Stimulated activated effector memory CD8-positive, alpha-beta T cell treated with anti-CD3 and anti-CD28 coated beads, Interleukin-12 subunit alpha, Interleukin-12 subunit beta, amount 100 ng/mL, for 72 hours (primary cell): ENCODE measurements around the gene SEPTIN12.

Experiments used
- ATAC-seq: fragments of 150-1000 bp; cut with Tn5 transposase; 2 replicates; pipeline ENCODE4 v1.10.0; 2021
- DNase-seq, 2 donors: peaks; one replicate each; pipeline ENCODE4 v3.0.0; 2021 to 2022; ENCODE audit warnings: low spot score in 2 of 2
- H3K27ac Mint-ChIP-seq: one replicate; pipeline ENCODE4 v1.8.0; 2022; ENCODE audit warnings: mild to moderate bottlenecking, mixed read lengths
- H3K36me3 Mint-ChIP-seq: one replicate; pipeline ENCODE4 v1.8.0; 2022; ENCODE audit warnings: mild to moderate bottlenecking, mixed read lengths
- H3K4me1 Mint-ChIP-seq: one replicate; pipeline ENCODE4 v1.8.0; 2022; ENCODE audit warnings: mixed read lengths
- H3K4me3 Mint-ChIP-seq: one replicate; pipeline ENCODE4 v1.8.0; 2022; ENCODE audit warnings: mild to moderate bottlenecking, mixed read lengths
- H3K9me3 Mint-ChIP-seq: one replicate; pipeline ENCODE4 v1.8.0; 2022; ENCODE audit warnings: mixed read lengths

SEPTIN12 gene

DNA sequence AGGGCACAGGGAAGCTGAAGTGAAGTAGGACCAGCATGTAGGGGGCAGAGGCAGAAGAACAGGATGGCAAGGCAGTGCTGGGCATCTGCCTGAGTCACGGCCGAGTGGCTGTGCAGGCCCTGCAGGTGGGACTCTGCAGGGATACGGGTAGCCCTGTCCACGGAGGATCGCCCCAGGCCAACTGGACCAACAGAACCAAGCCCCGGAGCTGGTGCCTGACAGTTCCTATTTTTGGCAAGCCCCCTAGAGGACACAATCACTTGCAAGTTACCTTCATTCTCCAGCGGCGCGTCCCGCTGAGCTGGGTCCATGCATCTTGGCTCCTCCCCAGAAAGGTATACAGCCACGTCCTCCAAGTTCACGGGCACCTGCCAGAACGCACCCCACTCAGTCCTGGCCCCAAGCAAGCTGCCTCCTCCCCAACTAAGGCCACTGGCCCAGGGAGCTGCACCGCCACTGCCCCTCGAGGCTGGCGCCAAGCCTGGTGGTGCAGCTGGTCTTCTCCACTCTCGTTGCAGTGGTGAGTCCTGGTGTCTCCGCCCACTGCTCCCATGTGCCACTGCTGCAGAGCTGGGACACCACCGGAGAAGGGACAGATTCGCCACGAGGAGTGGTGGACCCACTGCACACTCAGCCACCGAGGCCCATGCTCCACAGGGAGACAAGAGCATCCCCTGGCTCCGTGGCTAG lies 27.8 kb downstream of the SEPTIN12 start:
- DNase-seq (no peak), ATAC-seq (no peak)
- peaks cover 6% of the 10 kb centered on the region for H3K4me1 Mint-ChIP-seq
- peak overlapping the region; percentile 48 for H3K27ac Mint-ChIP-seq
- no peaks in the 10 kb centered on the region for H3K9me3 Mint-ChIP-seq
- peaks cover 90% of the 10 kb centered on the region for H3K36me3 Mint-ChIP-seq
- H3K4me3 Mint-ChIP-seq, result no peak overlapping the region

- Mint-ChIP-seq H3K27ac (peak overlapping the region; percentile 43), H3K36me3 (peaks cover 87% of the 10 kb centered on the region), H3K4me1 (peaks cover 6% of the 10 kb centered on the region), H3K9me3 (no peaks in the 10 kb centered on the region), H3K4me3 (no peak overlapping the region)
- ATAC-seq (no peak), DNase-seq (no peak)
Measured at GRCh38 chr16:4755687-4756086, 32.5 kb downstream of the SEPTIN12 start.

GRCh38 chr16:4754865-4755264 lies 33.3 kb downstream of the SEPTIN12 start:
- H3K36me3 Mint-ChIP-seq, result peaks cover 82% of the 10 kb centered on the region
- no peak overlapping the region for H3K4me3 Mint-ChIP-seq
- no peak overlapping the region for H3K27ac Mint-ChIP-seq
- ATAC-seq, result no peak
- H3K4me1 Mint-ChIP-seq, result peaks cover 3% of the 10 kb centered on the region
- no peaks in the 10 kb centered on the region for H3K9me3 Mint-ChIP-seq
- no peak for DNase-seq

DNA sequence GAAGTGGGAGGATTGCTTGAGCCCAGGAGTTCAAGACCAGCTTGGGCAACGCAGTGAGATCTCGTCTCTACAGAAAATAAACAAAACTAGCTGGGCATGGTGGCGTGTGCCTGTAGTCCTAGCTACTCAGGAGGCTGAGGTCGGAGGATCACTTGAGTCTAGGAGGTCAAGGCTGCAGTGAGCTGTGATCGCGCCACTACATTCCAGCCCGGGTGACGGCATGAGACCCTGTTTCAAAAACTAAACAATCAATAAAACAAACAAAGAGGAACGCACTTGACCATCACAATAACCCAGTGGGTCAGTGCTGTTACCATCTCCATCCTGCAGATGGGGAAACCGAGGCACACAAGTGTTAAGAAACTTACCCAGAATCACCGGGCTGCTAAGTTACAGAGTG lies 34.9 kb downstream of the SEPTIN12 start:
- no peak for DNase-seq
- peaks cover 65% of the 10 kb centered on the region for H3K36me3 Mint-ChIP-seq
- ATAC-seq, result no peak

GRCh38 chr16:4752351-4753100 lies 35.6 kb downstream of the SEPTIN12 start:
- DNase-seq (no peak), ATAC-seq (no peak)
- H3K4me1 Mint-ChIP-seq, result peaks cover 11% of the 10 kb centered on the region
- H3K27ac Mint-ChIP-seq, result no peak overlapping the region
- H3K4me3 Mint-ChIP-seq, result no peak overlapping the region
- H3K36me3 Mint-ChIP-seq, result peaks cover 58% of the 10 kb centered on the region
- H3K9me3 Mint-ChIP-seq, result no peaks in the 10 kb centered on the region

More for the DNA sequence above, 34.9 kb downstream of the SEPTIN12 start:
- Mint-ChIP-seq H3K27ac (no peak overlapping the region), H3K4me3 (no peak overlapping the region), H3K9me3 (no peaks in the 10 kb centered on the region), H3K4me1 (peaks cover 4% of the 10 kb centered on the region)

DNA sequence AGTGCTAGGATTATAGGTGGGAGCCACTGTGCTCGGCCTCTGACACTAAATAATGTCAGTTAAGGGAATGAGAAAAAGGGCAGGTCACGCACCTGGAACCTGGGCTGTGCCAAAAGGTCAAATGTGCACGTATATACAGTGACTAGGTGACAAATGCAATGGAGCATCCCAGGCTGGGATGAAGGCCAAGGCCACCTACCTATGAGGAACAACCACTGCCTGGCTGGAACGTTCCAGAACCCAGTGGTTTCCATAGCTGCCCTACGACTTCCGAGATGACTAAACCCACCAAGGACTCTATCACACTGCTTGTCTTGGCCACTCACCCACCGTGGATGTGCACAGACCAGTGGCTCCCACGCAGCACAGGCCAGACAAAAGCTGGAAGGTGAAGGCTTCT lies 37.2 kb downstream of the SEPTIN12 start:
- ATAC-seq, result no peak
- H3K4me1 Mint-ChIP-seq, result peaks cover 13% of the 10 kb centered on the region
- no peaks in the 10 kb centered on the region for H3K9me3 Mint-ChIP-seq
- H3K4me3 Mint-ChIP-seq, result no peak overlapping the region
- DNase-seq, result no peak
- peaks cover 42% of the 10 kb centered on the region for H3K36me3 Mint-ChIP-seq
- no peak overlapping the region for H3K27ac Mint-ChIP-seq

DNA sequence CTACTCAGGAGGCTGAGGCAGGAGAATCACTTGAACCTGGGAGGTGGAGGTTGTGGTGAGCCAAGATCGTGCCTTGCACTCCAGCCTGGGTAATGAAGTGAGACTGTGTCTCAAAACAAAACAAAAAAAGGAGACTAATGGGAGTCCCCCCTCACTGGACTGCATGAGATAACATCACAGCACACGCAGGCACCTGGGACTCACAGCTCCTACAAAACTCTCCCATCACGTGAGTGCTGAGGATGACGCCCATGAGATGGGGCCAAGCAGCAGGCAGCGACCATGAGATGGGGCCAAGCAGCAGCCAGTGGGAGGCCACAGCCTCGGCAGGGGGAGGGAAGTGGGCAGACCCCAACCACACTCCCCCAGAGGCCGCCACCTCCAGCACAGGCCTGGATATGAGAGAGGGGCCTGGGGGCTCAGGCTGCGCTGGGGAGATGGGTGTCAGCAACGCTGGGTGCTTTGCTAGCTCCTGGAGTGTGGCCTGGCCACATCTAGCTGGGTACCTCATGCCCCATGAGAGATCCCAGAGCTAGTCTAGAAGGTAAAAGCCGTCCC lies 38.4 kb downstream of the SEPTIN12 start:
- DNase-seq (no peak), ATAC-seq (no peak)
- Mint-ChIP-seq H3K36me3 (peaks cover 32% of the 10 kb centered on the region), H3K4me1 (peaks cover 13% of the 10 kb centered on the region), H3K4me3 (no peak overlapping the region), H3K9me3 (no peaks in the 10 kb centered on the region), H3K27ac (peak overlapping the region; percentile 81)

DNA sequence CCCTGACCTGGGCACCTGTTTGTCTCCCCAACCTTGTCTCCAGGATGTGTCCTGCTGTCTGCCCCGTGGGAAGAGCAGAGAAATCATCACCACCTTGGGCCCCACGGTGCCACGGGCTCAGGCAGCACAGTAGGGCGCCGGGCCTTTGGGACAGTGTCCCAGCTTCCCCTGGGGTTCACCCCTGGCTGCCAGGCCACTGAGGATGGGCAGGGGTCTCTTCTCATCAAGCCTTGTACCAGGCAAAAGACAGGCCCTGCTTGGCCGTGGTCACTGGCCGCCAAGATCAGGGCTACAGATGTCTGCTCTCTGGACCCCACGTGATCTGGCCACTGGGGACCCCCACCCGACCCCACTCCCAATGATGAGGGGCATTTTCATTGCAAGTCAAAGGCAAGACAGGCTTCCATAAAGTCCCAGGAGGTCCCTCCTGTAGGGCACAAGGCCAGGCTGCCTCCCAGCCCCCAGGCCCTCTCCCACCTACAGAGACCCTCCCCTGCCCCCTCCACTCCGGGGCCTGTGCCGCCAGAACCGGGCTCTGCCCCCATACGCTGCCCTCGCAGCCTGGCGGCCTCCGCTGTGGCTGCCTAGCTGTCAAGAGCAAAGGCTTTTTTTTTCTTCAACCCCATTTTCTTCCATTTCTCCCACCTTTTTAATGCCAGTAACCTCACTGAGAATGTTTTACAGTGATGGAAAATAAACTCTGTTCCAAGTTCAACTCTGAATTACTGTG lies 39.3 kb downstream of the SEPTIN12 start:
- Mint-ChIP-seq H3K9me3 (no peaks in the 10 kb centered on the region), H3K4me3 (no peak overlapping the region), H3K27ac (peak overlapping the region; percentile 81), H3K36me3 (peaks cover 26% of the 10 kb centered on the region), H3K4me1 (peaks cover 13% of the 10 kb centered on the region)
- no peak for ATAC-seq
- DNase-seq, result no peak

GRCh38 chr16:4747906-4748681 lies 40.1 kb downstream of the SEPTIN12 start:
- DNase-seq (no peak), ATAC-seq (no peak)
- peaks cover 19% of the 10 kb centered on the region for H3K4me1 Mint-ChIP-seq
- H3K9me3 Mint-ChIP-seq, result no peaks in the 10 kb centered on the region
- H3K36me3 Mint-ChIP-seq, result peaks cover 19% of the 10 kb centered on the region
- H3K27ac Mint-ChIP-seq, result peak overlapping the region; percentile 81
- no peak overlapping the region for H3K4me3 Mint-ChIP-seq

GRCh38 chr16:4746991-4747574 lies 41.1 kb downstream of the SEPTIN12 start:
- peaks cover 22% of the 10 kb centered on the region for H3K4me1 Mint-ChIP-seq
- H3K9me3 Mint-ChIP-seq, result no peaks in the 10 kb centered on the region
- no peak for DNase-seq
- peak overlapping the region; percentile 81 for H3K27ac Mint-ChIP-seq
- H3K4me3 Mint-ChIP-seq, result no peak overlapping the region
- H3K36me3 Mint-ChIP-seq, result peaks cover 17% of the 10 kb centered on the region
- no peak for ATAC-seq

DNA sequence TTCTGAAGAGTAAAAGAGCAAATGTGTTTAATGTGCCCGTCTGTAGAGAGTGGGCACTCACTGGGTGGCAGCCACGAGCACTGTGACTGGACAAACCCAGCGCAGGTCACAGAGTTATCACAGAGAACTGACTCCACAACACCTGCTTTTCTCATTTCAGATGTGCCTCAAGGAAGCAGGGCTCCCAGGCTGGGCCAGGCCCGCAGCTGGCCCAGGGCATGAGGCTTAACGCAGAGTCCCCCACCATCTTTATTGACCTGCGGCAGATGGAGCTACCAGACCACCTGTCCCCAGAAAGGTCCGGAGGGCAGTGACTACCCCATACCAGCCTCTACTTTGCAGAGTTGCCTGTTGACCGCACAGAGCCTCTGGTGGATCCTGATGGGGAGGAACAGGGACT lies 41.9 kb downstream of the SEPTIN12 start:
- DNase-seq (no peak), ATAC-seq (no peak)
- Mint-ChIP-seq H3K27ac (no peak overlapping the region), H3K36me3 (peaks cover 8% of the 10 kb centered on the region), H3K4me1 (peaks cover 22% of the 10 kb centered on the region), H3K9me3 (no peaks in the 10 kb centered on the region), H3K4me3 (no peak overlapping the region)

GRCh38 chr16:4745274-4745569 lies 42.9 kb downstream of the SEPTIN12 start:
- Mint-ChIP-seq H3K27ac (no peak overlapping the region), H3K36me3 (no peaks in the 10 kb centered on the region), H3K9me3 (no peaks in the 10 kb centered on the region), H3K4me3 (no peak overlapping the region), H3K4me1 (peaks cover 22% of the 10 kb centered on the region)
- DNase-seq (no peak), ATAC-seq (no peak)

- no peak for DNase-seq
- H3K27ac Mint-ChIP-seq, result no peak overlapping the region
- no peaks in the 10 kb centered on the region for H3K36me3 Mint-ChIP-seq
- H3K4me3 Mint-ChIP-seq, result no peak overlapping the region
- peaks cover 22% of the 10 kb centered on the region for H3K4me1 Mint-ChIP-seq
- no peaks in the 10 kb centered on the region for H3K9me3 Mint-ChIP-seq
- ATAC-seq, result no peak
Measured at GRCh38 chr16:4744555-4745273, 43.4 kb downstream of the SEPTIN12 start.

DNA sequence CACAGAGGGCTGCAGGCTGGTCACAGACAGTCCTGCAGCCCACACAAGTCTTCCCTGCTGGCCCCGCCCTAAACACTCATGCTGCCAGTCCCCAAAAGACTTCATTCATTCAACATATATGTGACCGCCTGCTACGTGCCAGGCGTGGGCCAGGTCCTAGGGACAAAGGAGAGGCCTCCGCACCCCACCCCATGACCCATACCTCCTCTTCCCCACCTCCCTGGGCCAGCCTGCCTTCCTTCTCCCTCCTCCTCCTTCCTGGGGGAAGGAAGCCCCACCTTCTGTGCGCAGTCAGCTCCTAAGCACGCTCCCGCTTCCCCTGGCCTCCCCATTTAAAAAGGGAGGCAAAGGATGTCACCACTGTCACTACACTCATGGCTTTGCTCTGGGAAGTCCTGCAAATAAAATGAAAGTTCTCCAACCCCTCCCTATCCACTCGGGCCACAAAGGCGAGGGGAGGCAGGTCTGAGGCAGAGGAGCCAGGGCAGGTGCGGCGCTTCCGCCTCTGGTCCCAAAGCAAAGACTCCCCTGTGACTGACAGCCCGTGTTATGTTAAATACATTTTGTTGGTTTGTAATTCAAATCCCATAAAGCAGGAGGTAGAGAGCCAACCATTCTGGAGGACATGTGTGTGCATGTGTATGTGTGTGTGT lies 44.8 kb downstream of the SEPTIN12 start:
- Mint-ChIP-seq H3K4me1 (peaks cover 19% of the 10 kb centered on the region), H3K36me3 (no peaks in the 10 kb centered on the region), H3K27ac (peak overlapping the region; percentile 46), H3K9me3 (no peaks in the 10 kb centered on the region), H3K4me3 (peak overlapping the region; percentile 36)
- ATAC-seq, result peak; percentile 38
- no peak for DNase-seq
